T-helper 22 cell (primary cell): ENCODE measurements around the gene ANP32A.
A peak's percentile ranks its signal among the peaks of the same experiment; 100 is the strongest.
"Not testable (repeated sequence)": the region's sequence is repeated elsewhere in the genome, so short reads cannot be mapped to it uniquely, and the experiment has no call there.

ENCODE experiments used
- DNase-seq: peaks from one replicate; pipeline ENCODE4 v3.0.0-alpha.2; 2020; ENCODE audit warnings: low read depth

The ANP32A gene

GRCh38 chr15:68820295-68821189 is at the start of gene ANP32A:
TSS of gene ANP32A (minus strand) at chr15:68820895. CDS start at chr15:68820751, 144 bp downstream.
- DNase-seq: peak; percentile 89

GRCh38 chr15:68868296-68868695 is 47.6 kb upstream of the ANP32A start:
- DNase-seq: no peak

- DNase-seq: no peak
These were observed 41.7 kb upstream of the ANP32A start for GRCh38 chr15:68862415-68862814.

GRCh38 chr15:68858666-68859065 is 38.0 kb upstream of the ANP32A start:
- DNase-seq: not testable (repeated sequence)

- not testable (repeated sequence) for DNase-seq
These were observed 36.7 kb upstream of the ANP32A start for GRCh38 chr15:68857443-68857842.

- DNase-seq: no peak
These were observed 31.8 kb upstream of the ANP32A start for GRCh38 chr15:68852461-68852860.

GRCh38 chr15:68851971-68852370 is 31.3 kb upstream of the ANP32A start:
- DNase-seq: no peak

- DNase-seq: no peak
These were observed 28.8 kb upstream of the ANP32A start for GRCh38 chr15:68849497-68849896.

- no peak for DNase-seq
These were observed 26.2 kb upstream of the ANP32A start for GRCh38 chr15:68846851-68847439.

- no peak for DNase-seq
These were observed 24.3 kb upstream of the ANP32A start for GRCh38 chr15:68844856-68845550.

GRCh38 chr15:68843425-68844311 is 23.0 kb upstream of the ANP32A start:
- no peak for DNase-seq

- no peak for DNase-seq
These were observed 22.3 kb upstream of the ANP32A start for GRCh38 chr15:68842958-68843357.

- no peak for DNase-seq
These were observed 13.7 kb upstream of the ANP32A start for GRCh38 chr15:68834346-68834745.

- no peak for DNase-seq
These were observed 13.1 kb upstream of the ANP32A start for GRCh38 chr15:68833700-68834331.

- no peak for DNase-seq
These were observed 9.6 kb upstream of the ANP32A start for GRCh38 chr15:68830141-68830785.

GRCh38 chr15:68829068-68829467 is 8.4 kb upstream of the ANP32A start:
- no peak for DNase-seq

GRCh38 chr15:68823561-68823960 is 2.9 kb upstream of the ANP32A start:
- no peak for DNase-seq

GRCh38 chr15:68822818-68823217 is 2.1 kb upstream of the ANP32A start:
- DNase-seq: no peak

- DNase-seq: no peak
These were observed 1.2 kb upstream of the ANP32A start for GRCh38 chr15:68821841-68822381.

- DNase-seq: no peak
These were observed 620 bp upstream of the ANP32A start for GRCh38 chr15:68821190-68821840.
